ENCODE data around the gene TMPRSS7.

The TMPRSS7 gene

DNA sequence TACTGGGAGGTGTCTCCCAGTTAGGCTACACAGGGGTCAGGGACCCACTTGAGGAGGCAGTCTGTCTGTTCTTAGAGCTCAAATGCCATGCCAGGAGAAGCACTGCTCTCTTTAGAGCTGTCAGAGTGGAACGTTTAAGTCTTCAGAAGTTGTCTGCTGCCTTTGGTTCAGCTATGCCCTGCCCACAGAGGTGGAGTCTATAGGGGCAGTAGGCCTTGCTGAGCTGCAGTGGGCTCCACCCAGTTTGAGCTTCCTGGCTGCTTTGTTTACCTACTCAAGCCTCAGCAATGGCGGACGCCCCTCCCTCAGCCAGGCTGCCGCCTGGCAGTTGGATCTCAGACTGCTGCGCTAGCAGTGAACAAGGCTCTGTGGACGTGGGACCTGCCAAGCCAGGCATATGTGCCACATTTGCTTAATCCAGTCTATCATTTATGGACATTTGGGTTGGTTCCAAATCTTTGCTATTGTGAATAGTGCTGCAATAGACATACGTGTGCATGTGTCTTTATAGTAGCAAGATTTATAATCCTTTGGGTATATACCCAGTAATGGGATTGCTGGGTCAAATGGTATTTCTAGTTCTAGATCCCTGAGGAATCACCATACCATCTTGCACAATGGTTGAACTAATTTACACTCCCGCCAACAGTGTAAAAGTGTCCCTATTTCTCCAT, 38.0 kb downstream of the TMPRSS7 start:
- ATAC-seq (peak; percentile 29), DNase-seq (peak; percentile 51)

DNA sequence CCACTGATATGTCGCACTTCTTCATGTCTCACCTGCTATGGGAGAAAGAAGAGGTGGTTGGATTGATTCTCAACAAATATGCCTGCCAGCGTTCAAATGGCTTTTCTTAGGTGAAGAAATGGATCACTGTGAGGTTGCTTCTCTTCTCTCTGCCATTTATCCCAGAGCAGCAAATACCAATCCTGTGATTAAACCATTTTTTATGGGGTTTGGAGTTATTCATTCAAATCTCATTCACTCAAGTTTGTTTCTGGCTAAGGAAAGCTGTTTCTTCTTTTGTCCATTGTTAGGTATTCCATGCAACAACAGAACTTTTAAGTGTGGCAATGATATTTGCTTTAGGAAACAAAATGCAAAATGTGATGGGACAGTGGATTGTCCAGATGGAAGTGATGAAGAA, 39.5 kb downstream of the TMPRSS7 start:
- ATAC-seq (no peak), DNase-seq (no peak)

DNA sequence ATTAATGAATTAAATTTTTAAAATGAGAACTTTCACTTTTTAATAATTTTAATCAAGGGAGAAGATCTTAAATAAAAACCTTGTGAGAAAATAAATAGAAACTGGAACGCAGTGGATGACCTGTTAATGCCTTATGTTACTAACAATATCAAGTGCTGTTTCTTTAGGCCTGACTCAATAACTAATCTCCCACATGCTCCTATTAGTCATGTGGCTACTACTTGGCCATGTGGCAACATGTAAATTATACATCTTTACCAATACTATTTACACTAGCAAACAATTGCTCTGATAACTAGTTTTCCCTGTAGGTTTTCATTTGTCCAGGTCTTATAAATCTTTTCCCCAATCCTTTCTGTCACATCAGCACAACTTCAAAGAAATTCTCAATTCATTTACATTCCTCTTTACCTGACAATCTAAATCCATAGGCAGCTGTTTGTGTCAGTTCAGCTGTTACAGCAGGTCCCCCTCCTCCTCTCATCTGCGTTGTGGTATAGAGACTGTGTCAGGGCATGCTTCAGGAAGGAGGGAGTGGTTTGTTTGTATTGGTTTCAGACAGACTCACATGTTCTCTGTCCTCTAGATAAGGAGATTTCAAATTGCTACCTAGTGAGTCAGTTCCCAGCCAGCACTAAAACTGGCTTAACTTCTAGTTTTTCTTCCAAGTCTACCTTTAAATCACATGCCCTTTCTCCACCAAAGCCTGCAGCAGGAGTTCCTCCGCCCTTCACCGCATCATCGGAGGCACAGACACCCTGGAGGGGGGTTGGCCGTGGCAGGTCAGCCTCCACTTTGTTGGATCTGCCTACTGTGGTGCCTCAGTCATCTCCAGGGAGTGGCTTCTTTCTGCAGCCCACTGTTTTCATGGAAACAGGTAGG, 40.3 kb downstream of the TMPRSS7 start:
- DNase-seq, result no peak
- peak; percentile 83 for ATAC-seq

DNA sequence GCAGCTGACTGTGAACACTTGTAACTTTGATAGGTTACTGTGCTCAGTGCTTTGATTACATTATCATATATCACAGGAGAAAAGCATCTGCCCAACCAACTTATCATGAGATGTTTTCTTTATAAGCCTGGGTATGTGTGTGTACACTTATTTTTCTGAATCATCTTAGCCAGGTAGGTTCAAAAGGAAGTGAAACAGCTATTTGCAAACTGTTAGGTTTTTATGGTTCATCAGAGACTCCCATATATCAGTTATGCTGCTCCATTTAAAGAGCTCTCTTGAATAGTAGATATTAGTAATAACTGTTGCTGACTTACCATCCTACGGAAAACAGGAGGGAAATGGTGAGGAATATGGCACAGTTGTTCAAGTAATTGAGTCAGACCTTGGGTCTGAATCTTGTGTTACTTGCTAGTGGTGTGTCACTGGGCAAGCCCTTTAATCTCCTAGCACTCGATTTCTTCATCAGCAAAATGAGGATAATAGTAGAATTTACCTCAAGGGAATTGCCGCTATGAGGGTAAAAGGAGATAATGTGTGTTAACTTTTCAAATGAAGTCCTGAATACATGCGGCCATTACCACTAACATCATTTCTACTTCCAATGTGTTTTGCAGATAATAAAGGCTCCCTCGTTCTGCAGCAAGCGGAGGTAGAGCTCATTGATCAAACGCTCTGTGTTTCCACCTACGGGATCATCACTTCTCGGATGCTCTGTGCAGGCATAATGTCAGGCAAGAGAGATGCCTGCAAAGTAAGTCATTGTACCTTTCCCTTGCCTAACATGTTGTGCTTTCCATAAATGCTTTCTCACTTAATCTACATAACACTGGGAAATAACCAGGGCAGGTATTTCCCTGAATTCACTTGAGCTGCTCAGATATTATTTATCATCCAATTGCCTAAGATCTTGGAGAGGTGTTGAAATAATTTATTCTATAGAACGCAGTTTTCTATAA, 43.9 kb downstream of the TMPRSS7 start:
- ATAC-seq, result no peak
- no peak for DNase-seq

DNA sequence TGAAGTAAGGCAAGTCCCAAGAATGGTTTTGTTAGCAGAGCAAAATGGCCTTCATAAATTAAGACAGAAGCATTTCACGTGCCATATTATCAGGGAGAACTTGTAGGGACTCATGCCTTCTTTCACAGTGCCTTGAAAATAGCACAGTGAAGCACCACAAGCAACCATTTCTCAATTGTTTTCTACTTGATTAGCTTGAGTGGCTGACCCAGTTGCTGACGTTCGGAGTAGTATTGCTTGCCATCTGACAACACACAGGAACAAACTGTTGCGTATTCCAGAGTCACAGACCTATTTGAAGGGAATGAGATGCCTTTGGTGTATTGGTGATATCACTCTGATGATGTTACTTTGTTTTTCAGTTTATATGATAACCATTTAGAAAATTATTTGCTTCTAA, 48.7 kb downstream of the TMPRSS7 start:
- no peak for ATAC-seq
- no peak for DNase-seq

DNA sequence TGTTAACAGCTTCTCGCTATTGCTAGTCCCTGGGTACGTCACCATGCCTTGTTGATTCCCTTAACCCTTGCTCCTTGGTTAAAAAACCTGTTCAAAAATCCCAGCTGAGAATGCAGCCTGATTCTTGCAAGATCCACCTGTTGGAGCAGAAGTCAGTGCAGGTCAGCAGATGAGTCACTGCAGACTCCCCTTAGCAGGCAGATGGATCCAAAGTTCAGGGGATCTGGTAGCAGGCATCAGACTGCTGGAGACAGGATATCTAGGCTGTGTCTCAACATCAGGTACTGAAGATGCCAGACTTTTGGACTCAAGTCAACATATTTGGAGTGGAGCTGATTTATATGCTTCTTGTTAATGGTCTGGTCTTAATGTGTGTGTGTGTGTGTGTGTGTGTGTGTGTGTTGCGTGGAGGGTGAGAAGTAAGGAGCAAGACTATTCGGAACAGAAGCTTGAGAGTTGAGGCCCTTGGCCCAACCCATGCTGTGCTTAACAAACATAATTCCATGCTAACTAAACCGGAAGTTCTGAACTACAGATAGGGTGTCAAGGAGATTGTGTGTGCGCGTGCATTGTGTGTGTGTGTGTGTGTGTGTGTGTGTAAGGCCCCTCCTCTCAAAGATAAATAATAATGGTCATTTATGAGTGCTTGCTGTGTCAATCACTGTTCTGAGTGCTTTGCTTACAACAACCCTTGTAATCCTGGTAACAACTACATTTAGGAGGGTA, 50.6 kb downstream of the TMPRSS7 start:
- no peak for ATAC-seq
- no peak for DNase-seq

DNA sequence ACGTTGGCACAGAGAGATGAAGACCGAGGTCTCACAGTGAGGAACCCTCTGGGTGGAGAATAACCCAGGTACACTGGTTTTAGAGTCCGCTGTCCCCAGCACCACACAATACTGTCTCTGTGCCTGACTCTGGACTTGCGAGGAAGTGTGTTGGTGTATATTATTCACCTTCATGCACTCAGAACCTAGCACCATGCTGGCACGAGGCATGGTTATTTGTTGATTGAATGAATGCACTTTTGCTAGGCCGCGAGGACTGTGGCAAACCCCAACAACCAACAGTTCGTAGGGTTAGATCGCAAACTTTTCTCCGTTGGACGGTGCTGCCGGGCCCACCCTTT, 51.2 kb downstream of the TMPRSS7 start:
- DNase-seq, result no peak
- peak; percentile 3 for ATAC-seq

DNA sequence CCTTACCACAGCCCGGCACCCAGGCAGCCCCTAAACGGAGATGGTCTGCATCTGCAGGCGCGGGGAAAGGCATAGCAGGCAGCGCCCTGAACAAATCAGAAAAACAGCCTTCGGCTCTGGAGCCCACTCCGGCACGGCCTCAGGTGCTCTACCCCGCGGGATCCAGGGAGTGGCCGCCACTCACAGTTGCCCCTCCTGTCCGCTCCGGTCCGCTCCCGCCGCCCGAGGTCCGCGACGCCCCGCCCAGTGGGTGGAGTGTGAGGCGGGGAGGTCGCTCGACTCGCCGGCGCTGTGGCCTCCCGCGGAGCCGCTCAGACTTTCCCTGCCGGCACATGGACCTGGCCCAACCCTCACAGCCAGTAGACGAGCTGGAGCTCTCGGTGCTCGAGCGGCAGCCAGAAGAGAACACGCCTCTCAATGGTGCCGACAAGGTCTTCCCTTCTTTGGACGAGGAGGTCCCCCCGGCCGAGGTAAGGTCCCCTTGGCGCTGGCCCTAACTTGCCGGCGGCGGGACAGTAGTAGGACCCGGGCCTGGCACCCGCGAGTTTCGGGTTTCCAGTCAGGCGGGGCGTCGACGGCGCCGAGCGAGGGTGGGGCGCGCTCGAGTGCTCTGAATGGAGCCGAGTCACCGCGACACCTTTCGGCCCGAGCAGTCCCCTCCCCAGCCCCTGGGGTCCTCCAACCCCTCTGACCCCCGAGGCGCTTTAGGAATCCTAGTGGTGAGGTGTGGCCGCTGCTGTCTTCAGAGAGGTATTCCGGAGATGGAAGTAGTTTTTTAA, 51.7 kb downstream of the TMPRSS7 start, which contains the start of gene C3orf52:
TSS of gene C3orf52 (plus strand) at position 314 of the 779 bp plus-strand sequence. CDS start at position 333, 19 bp downstream.
- ATAC-seq (peak; percentile 94), DNase-seq (peak; percentile 77)

DNA sequence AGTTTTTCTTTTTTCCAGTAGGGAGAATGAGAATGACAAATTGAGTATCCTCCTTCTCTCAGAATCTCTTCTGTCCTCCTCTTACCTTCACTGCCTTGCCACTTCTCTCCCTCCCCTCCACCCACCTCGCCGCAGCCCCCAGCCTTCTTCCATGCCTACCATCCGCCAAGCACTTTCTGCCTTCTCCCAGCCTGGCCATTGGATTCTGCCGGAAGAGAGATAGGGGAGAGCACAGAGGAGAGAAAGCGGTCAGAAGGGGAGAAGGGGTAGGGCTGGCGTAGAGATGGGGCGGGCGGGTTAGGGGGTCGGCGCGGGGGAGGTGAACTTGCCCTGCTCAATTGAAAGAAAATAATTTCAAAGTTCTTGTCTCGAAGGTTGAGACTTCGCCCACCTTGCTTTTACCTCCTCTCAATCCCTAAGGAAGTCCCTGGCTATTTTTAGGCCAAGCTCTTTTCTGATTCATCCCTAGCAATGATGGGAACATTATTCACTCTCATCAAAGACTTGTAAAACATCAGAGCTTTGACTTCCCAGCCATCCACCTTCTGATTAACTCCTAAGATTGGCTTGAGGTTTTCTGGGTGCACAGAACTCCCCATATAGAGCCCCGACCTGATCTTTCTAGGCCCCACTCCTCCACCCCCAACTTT, 52.5 kb downstream of the TMPRSS7 start:
- DNase-seq, result no peak
- no peak for ATAC-seq

DNA sequence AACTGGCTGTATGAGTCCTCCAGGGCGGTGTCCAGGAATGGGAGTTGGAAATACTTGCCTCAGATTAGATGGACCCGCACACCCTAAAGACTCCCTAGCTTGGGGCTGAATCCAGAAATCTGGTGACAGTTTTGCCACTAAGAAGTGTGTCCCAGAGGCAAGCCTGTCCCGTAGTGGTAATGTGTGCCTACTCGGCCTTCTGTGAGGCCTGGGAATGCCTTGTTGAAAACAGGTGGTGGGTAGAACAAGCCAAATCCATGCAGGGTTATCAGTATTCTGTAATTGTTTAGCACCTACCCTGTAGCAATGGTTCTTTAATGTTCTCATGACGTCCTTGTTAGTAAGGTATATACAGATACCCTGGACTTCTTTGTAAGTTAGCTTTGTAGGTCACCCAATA, 53.2 kb downstream of the TMPRSS7 start:
- DNase-seq (no peak), ATAC-seq (no peak)

DNA sequence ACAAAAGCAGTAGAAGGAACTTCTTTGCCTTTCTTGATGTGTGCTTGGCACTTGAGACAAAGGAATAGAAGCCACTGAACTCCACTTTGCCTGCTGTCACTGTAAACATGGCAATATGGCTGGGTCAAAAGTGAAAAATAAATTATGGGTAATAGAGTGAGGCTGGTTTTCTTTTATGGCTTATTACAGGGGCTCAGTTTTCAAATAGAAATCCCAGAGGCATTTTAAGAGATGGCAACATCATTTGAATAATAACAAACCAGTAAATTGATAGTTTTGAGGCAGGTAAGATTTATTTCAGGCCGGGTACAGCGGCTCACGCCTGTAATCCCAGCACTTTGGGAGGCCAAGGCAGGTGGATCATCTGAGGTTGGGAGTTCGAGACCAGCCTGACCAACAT, 54.4 kb downstream of the TMPRSS7 start:
- DNase-seq (no peak), ATAC-seq (no peak)

DNA sequence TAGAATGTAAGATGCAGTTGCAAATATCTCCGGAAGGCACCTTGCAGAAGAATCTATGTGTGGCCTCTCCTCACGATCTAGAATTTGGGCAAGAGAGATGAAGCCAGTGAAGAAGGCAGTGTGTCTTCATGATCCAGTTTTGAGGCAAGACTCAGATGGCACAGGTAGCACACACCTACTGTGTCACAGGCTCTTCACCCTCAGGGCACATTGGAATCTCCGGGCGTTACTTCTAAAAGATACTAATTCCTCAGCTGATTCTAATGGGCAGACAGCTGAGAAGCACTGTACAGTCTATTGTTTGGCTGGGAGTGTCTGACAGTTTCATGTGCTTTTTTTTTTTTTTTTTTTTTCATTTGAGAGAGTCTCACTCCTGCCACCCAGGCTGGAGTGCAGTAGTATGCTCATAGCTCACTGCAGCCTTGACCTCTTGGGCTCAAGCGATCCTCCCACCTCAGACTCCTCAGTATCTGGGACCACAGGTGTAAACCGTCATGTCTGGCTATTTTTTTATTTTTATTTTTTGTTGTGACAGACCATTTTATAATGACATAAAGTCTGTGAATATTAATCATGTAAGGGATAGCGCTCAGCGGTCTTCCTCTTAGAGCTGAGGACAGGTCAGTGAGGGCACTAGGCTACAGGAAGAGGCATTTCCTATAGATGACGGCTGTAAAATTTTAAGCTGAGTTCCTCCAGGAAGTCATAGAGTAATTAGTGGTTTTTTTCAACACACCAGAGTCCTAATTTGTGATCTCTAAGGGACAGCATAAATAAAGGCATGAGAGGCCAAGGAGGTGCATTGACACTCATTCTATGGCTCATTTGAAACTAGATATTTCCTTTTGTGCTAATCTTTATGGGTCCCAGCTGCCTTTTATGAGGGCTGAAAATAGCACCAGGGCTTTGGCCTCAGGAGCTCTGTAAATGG, 55.7 kb downstream of the TMPRSS7 start:
- ATAC-seq (no peak), DNase-seq (no peak)

DNA sequence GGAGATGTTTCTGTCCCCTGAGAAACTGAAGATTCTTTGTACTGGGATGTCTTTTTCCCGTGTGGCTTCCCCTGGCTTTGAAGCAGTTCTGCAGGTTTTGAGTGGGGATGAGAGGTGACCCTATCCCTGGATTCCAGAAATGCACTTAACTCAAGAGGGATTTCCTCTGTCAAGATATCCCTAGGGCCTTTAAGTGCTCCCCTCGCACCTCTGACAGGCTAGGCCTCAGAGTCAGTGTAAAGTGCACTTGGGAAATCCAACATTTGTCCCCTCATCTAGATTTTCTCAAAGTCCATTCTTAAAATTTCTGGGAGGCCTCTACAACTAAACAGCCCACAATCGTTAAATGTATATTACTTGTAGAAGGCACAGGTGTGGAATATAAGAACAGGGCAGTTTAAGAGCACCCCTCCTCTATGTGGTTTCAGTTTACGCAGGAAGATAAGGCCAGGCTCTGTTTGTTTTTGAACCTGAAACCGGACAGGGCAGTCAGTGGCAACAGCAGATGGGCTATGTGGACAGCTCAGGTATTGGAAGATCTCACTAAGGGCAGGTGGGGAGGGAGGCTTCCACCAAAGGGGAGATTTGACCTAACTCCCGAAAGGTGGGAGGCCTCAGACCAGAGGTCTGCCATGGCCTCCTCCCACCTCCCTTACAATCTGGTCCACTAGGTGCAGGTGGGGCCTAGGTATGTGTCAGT, 56.5 kb downstream of the TMPRSS7 start:
- ATAC-seq (no peak), DNase-seq (no peak)

DNA sequence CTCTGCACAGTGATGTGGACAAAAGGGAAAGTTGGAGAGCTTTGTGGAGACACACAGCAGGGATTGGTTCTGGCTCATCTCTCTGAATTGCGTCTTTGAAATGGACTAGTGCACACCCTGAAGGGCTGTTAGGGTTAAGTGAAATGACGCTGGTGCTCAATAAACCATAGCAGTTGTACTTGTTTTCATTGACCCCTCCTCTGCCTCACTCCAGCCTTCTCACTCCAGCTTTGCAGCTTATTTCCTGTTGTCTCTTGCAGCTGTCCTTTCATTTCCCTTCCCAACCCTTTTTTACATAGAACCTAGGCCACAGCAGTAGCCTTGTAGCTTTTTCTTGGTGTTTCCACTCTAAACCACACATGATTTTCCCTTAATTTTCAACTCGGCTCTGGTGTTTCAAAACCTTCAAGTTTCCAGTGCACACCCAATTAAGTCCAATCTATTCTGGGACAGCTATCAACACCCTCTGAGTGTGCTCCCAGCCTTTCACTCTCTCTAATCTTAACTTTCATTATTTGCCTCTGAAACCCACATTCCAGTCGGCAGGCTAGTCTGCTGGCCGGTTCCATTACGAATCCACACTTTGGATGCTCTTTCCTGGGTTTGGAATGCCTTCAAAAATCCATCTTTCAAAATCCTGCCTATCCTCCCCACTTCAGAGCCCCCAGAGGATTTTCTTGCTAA, 58.1 kb downstream of the TMPRSS7 start:
- ATAC-seq (no peak), DNase-seq (no peak)

DNA sequence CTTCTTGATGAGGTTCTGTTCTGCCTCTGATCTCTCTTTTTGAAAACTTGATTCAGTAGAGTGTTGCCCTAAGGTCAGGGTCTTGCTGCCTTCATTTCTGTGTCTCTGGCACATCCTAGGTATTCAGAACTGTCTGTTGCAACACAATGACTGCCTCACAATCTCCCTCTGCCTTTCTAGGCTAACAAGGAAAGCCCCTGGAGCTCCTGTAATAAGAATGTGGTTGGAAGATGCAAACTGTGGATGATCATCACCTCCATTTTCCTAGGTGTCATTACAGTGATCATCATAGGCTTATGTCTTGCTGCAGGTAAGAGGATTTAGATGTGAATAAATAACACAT, 58.6 kb downstream of the TMPRSS7 start:
- DNase-seq (no peak), ATAC-seq (no peak)

DNA sequence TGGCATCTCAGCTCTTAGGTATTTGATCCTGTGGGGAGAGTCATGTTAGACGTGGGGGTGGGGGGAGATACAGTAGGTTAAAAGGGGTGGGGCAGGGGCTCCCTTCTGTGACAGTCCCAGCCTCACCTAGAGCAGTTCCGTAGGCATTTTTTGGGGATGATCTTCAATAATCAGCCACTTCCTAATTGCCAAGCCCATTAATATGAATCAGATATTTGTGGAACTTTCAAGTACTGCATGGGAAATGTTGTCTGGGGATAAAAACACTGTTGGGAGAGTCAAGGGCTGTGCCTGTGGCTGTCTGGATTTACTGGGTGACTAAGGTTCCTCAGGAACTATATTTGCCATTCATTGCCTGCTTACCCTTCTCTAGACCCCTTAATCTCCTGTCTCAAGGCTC, 61.2 kb downstream of the TMPRSS7 start:
- DNase-seq (no peak), ATAC-seq (no peak)

DNA sequence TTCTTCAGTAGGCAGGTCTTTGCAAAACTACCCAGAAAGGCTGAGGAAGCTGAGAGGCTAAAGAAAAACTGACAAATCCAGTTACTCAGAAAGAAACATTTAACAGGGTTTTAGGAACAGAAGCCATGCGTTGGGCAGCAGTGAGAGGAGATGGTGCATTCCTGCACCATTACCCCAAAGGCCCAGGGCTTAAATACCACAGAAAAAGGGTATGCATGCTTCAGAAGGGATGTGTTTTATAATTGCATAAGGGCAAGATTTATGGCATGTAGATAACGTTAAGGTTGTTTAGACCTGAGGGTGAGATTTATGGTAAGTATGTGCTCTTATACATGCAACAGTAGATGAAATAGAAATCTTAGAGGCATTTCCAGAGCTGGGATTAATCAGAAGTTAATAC, 61.6 kb downstream of the TMPRSS7 start:
- ATAC-seq, result no peak
- DNase-seq, result no peak

DNA sequence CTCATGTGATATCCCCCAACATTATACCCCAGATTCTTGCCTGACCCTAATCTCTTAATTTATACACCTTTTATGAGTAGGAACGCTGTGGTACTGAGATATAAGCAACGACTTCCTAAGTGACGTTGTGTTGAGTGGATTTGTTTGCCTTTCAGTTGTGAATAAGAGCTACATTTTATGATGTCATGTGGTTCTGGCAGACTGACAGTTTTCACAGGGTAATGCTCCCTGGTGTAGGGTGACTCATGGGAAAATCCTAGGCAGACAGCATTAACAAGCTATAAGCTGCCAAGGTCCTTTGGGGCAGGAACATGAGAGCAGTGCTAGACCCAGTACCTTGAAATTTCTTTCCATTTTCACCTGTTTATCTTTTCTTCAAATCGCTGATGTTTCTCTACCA, 62.8 kb downstream of the TMPRSS7 start:
- ATAC-seq (peak; percentile 94), DNase-seq (no peak)
